ENCODE data around the gene ASH1L.
"Not testable (repeated sequence)": the region's sequence is repeated elsewhere in the genome, so short reads cannot be mapped to it uniquely, and the experiment has no call there.

ASH1L gene

GRCh38 chr1:155437405-155437804, 125.2 kb downstream of the ASH1L start:
- no peak for DNase-seq

DNA sequence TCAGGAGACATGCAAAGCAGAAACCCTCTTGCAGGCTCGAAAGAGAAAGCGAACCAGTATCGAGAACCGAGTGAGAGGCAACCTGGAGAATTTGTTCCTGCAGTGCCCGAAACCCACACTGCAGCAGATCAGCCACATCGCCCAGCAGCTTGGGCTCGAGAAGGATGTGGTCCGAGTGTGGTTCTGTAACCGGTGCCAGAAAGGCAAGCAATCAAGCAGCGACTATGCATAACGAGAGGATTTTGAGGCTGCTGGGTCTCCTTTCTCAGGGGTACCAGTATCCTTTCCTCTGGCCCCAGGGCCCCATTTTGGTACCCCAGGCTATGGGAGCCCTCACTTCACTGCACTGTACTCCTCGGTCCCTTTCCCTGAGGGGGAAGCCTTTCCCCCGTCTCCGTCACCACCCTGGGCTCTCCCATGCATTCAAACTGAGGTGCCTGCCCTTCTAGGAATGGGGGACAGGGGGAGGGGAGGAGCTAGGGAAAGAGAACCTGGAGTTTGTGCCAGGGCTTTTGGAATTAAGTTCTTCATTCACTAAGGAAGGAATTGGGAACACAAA, 128.7 kb downstream of the ASH1L start:
- not testable (repeated sequence) for DNase-seq

- not testable (repeated sequence) for DNase-seq
Measured at GRCh38 chr1:155433128-155433830, 129.3 kb downstream of the ASH1L start.

DNA sequence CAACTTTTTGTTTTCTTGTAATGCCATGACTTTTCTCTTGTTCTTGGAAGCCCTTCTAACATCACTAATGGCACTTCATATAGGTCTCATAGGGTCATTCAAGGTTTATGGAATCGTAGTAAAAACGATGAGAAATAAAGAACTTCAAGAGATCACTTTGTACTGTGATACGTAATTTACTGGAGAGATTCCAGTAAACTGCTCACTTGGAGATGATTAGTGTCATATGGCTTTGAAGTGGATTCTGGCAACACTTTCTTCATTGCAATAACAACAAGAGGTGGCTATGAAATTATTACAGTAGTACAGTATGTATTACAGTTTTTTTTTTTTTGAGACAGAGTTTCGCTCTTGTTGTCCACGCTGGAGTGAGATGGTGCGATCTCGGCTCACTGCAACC, 138.5 kb downstream of the ASH1L start:
- no peak for DNase-seq

GRCh38 chr1:155420788-155421187, 141.8 kb downstream of the ASH1L start:
- no peak for DNase-seq

GRCh38 chr1:155411840-155412239, 150.8 kb downstream of the ASH1L start:
- not testable (repeated sequence) for DNase-seq

DNA sequence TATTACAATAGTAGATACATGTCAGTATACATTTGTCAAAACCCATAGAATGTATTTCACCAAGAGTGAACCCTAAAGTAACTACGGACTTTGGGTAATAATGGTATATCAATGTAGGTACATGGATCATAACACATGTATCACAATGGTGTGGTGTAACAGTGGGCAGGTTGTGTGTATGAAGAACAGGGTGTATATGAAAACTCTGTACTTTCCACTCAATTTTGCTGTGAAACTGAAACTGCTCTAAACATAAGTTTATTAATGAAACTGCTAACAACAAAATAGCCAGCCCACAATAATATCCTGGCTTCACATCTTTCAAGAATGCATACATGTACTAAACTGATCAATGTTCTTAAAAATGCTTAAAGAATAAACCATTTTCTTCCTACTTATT, 151.7 kb downstream of the ASH1L start:
- DNase-seq, result no peak

DNA sequence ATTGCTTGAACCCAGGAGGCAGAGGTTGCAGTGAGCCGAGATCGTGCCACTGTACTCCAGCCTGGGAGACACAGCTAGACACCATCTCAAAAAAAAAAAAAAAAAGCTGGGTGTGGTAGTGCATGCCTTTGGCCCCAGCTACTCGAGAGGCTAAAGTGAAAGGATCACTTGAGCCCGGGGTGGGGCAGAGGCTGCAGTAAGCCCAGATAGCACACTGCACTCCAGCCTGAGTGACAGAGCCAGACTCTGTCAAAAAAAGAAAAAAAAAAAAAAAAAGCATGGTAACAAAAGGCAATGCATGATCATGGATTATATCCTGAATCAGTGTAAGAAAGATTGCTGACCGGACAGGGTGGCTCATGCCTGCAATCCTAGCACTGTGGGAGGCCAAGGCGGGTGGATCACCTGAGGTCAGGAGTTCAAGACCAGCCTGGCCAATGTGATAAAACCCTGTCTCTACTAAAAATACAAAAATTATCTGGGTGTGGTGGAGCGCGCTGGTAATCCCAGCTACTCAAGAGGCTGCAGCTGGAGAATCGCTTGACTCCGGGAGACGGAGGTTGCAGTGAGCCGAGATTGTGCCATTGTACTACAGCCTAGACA, 165.6 kb downstream of the ASH1L start:
- no peak for DNase-seq

- no peak for DNase-seq
Measured at GRCh38 chr1:155392898-155393411, 169.6 kb downstream of the ASH1L start.

DNA sequence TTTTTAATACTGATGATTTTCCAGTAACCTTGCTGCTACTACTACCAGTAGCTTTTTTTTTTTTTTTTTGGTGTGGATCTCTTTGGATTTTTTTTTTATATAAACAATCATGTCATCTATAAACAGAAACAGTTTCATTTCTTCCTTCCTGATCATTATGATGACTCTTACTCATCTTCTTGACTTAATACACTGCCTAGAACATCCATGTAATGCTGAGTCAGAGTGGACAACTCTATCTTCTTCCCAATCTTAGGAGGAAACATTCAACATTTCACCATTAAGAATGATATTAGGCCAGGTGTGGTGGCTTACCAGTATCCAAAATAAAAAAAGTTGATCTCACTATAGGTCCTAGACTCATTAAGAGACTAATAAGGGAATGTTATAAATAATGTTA, 172.8 kb downstream of the ASH1L start:
- no peak for DNase-seq

DNA sequence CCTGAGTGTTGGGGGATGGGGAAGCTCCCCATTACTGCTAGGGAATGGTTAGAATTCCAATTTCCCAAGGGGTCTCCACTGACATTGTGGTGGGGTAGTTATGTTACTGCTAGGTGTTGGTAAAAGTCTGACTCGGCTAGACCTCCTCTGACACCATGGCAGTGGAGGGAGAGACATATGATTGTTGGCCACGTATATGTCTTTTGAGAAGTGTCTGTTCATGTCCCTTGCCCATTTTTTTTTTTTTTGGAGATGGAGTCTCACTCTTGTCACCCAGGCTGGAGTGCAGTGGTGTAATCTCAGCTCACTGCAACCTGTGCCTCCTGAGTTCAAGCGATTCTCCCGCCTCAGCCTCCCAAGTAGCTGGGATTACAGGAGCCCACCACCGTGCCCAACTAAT, 176.8 kb downstream of the ASH1L start:
- DNase-seq, result not testable (repeated sequence)

GRCh38 chr1:155383406-155383805, 179.2 kb downstream of the ASH1L start:
- DNase-seq, result no peak

GRCh38 chr1:155379631-155380090, 182.9 kb downstream of the ASH1L start:
- DNase-seq, result no peak

GRCh38 chr1:155379180-155379579, 183.4 kb downstream of the ASH1L start:
- DNase-seq, result no peak

DNA sequence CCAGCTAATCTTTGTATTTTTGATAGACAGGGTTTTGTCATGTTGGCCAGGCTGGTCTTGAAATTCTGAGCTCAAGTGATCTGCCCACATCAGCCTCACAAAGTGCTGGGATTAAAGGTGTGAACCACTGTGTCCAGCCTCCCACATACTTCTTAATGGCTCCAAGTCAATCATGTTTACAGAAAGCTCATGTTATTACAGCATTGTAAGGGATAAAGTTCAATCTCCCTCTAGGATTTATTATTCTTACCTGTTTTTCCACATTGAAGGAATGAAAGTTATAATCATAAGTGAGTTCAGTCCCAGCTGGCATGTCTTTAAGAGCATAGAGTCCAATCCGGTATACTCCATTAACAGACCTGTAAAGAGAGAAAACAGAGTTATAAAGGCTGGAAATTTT, 202.6 kb downstream of the ASH1L start:
- no peak for DNase-seq

GRCh38 chr1:155352631-155353030, 210.0 kb downstream of the ASH1L start:
- DNase-seq, result no peak

GRCh38 chr1:155342842-155343241, 219.8 kb downstream of the ASH1L start:
- no peak for DNase-seq

DNA sequence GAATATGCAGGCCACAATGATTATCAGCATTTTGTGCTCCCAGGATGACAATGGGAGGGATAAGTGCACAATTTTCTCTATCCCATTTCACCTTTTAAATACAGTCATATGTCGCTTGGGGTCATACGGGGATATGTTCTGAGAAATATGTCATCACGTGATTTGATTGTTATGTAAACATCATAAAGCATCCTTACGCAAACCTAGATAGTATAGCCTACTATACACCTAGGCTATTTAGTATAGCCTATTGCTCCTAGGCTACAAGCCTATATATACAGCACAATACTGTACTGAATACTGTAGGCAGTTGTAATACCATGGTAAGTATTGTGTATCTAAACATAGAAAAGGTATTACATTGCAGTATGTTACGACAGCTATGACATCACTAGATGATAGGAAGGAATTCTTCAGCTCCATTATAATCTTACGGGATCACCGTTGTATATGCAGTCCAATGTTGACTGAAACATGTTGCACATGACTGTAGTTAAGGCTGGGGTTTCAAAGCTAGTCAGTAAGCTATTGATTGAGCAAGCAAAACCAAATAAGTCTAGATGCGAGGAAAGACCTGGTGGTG, 223.0 kb downstream of the ASH1L start:
- no peak for DNase-seq

DNA sequence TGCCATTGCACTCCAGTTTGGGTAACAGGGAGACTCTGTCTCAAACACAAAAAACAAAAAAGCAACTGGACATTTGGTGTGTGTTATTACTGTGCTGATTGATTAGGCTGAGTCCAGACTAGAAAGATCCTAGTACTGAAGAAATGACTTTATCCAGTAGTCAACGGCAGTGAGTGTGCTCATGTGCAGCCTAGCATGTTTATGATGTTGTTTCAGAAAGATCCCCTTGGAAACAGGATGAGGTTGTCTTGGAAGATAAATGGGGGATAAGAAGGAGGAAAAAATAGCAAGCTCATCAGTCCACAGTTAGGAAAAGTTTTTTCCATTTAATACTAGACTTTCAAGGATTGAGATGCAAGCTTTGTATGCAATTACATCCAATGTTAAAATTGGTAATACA, 227.6 kb downstream of the ASH1L start:
- DNase-seq, result no peak

GRCh38 chr1:155329980-155330598, 232.5 kb downstream of the ASH1L start:
- no peak for DNase-seq

DNA sequence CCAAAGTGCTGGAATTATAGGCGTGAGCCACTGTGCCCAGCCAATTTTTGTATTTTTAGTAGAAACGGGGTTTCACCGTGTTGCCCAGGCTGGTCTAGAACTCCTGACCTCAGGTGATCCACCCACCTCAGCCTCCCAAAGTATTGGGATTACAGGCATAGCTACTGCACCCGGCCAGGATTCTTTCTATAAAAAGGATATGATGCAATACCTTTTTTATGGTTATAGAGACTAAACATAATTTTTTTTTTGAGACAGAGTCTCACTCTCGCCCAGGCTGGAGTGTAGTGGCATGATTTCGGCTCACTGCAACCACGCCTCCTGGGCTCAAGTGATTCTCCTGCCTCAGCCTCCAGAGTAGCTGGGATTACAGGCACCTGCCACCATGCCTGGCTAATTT, 233.7 kb downstream of the ASH1L start:
- DNase-seq, result not testable (repeated sequence)

GRCh38 chr1:155327981-155328380, 234.6 kb downstream of the ASH1L start:
- DNase-seq, result no peak

- no peak for DNase-seq
Measured at GRCh38 chr1:155326631-155327037, 236.0 kb downstream of the ASH1L start.

Measured in activated CD8-positive, alpha-beta memory T cell treated with anti-CD3 and anti-CD28 coated beads, Interleukin-2, amount 50 U/mL, for 4 hours (primary cell).